ENCODE results near the gene FBLIM1.

FBLIM1 gene

GRCh38 chr1:15731735-15732685, 26.6 kb upstream of the FBLIM1 start:
- no peak for DNase-seq

GRCh38 chr1:15732686-15733081, 25.9 kb upstream of the FBLIM1 start:
- DNase-seq: no peak

GRCh38 chr1:15733218-15733725, 25.3 kb upstream of the FBLIM1 start:
- no peak for DNase-seq

GRCh38 chr1:15733726-15734226, 24.8 kb upstream of the FBLIM1 start:
- no peak for DNase-seq

- no peak for DNase-seq
Observed at GRCh38 chr1:15734296-15734695, 24.3 kb upstream of the FBLIM1 start.

GRCh38 chr1:15734901-15735300, 23.7 kb upstream of the FBLIM1 start:
- no peak for DNase-seq

- no peak for DNase-seq
Observed at GRCh38 chr1:15735304-15736037, 23.1 kb upstream of the FBLIM1 start.

GRCh38 chr1:15736038-15736891, 22.3 kb upstream of the FBLIM1 start, which contains the start of gene SLC25A34:
SLC25A34 (plus strand) TSS chr1:15736258; CDS start chr1:15736486, 228 bp downstream.
- no peak for DNase-seq

- DNase-seq: no peak
Observed at GRCh38 chr1:15736892-15737261, 21.7 kb upstream of the FBLIM1 start.

GRCh38 chr1:15737324-15738319, 21.0 kb upstream of the FBLIM1 start:
- no peak for DNase-seq

GRCh38 chr1:15738416-15739113, 20.0 kb upstream of the FBLIM1 start:
- no peak for DNase-seq

GRCh38 chr1:15739259-15739658, 19.3 kb upstream of the FBLIM1 start:
- DNase-seq: no peak

- no peak for DNase-seq
Observed at GRCh38 chr1:15739745-15740144, 18.9 kb upstream of the FBLIM1 start.

- peak; percentile 81 for DNase-seq
Observed at GRCh38 chr1:15740924-15741850, 17.4 kb upstream of the FBLIM1 start.

- DNase-seq: no peak
Observed at GRCh38 chr1:15742339-15742801, 16.2 kb upstream of the FBLIM1 start, which contains the start of gene TMEM82. TMEM82 (plus strand) TSS chr1:15742499; CDS start chr1:15742560, 61 bp downstream.

- no peak for DNase-seq
Observed at GRCh38 chr1:15744122-15744679, 14.4 kb upstream of the FBLIM1 start.

GRCh38 chr1:15747378-15747777, 11.2 kb upstream of the FBLIM1 start:
- DNase-seq: no peak

- DNase-seq: no peak
Observed at GRCh38 chr1:15748264-15748663, 10.3 kb upstream of the FBLIM1 start.
